A549 (cell line): Measurements from ENCODE around the gene PFN3.

Experiments used
- CTCF ChIP-seq: fragments of >200 bp; sonication (Bioruptor Twin); formaldehyde crosslinking; IDR thresholded peaks from 3 replicates; pipeline ENCODE4 v1.5.1; 2016
- EP300 ChIP-seq, 2 experiments: fragments of >200 bp; sonication (Bioruptor Twin); formaldehyde crosslinking; IDR thresholded peaks; 2 replicates in 1 of 2; 3 replicates in 1 of 2; pipeline ENCODE4 v1.6.1; 2016 to 2017
- PHF8 ChIP-seq: fragments of 200-600 bp; sonication (generic); IDR thresholded peaks from 2 replicates; pipeline ENCODE4 v1.6.1; 2016; ENCODE audit warnings: low read depth, mild to moderate bottlenecking, antibody characterized with exemption, moderate library complexity, borderline replicate concordance

GRCh38 chr5:177393206-177393765, 7.2 kb downstream of the PFN3 start:
- TF ChIP-seq EP300 (IDR thresholded peaks at IDR 0.05) (no peak), CTCF (no peak), PHF8 (no peak)
